ENCODE measurements around the gene PLCB4. TPM values are rescaled to one million over a fixed set of nuclear protein-coding genes. Genes with fewer than 3 reads are reported as not detected.

PLCB4 gene
- total RNA-seq, 1 donor from 2014 or later, result 20.6 TPM

DNA sequence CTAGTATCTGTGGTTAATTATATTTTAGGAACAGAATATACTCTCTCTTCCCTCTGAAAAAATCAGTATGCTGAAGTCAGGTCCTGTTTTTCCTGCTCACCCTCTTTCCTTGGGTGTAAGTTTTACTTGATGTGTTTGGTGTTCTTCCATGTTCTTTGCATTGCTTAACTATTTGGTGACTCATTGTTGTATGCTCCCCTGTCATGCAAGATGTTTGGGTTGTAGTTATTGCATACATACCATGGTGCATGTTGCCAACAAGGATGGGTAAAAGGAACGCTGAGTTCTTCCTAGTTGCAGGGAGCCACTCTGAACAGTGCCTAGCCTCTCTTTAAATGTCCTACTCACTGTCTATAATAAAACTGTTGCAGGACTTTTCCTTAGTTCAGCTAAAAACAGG is 237.6 kb downstream of the PLCB4 start:
- no peak for DNase-seq (ENCODE audit: low spot score)
- Histone ChIP-seq H3K4me3 (no peak overlapping the region), H3K79me2 (ENCODE audit: low read depth) (no peaks in the 10 kb centered on the region), H2AFZ (replicated peaks) (no peak overlapping the region), H3K9me3 (ENCODE audit: low read depth) (no peaks in the 10 kb centered on the region), H3K27me3 (no peaks in the 10 kb centered on the region), H3F3A (ENCODE audit: low read depth) (no peaks in the 10 kb centered on the region), H3K4me2 (no peak overlapping the region), H3K4me1 (peaks cover 5% of the 10 kb centered on the region), H4K20me1 (ENCODE audit: low read depth) (no peaks in the 10 kb centered on the region), H3K36me3 (no peaks in the 10 kb centered on the region), H3K9ac (no peak overlapping the region), H3K27ac (no peak overlapping the region)
- Mint-ChIP-seq H3K4me1 (peaks cover 10% of the 10 kb centered on the region), H3K4me3 (no peak overlapping the region), H3K36me3 (no peaks in the 10 kb centered on the region), H3K27ac (no peak overlapping the region), H3K27me3 (ENCODE audit: insufficient read depth, low read depth) (no peaks in the 10 kb centered on the region), H3K9me3 (peaks cover 2% of the 10 kb centered on the region)
- TF ChIP-seq EZH2 (IDR thresholded peaks at IDR 0.05) (no peak), EZH2phosphoT487 (IDR thresholded peaks at IDR 0.05) (no peak)
- TF ChIP-seq, protein P1, sequence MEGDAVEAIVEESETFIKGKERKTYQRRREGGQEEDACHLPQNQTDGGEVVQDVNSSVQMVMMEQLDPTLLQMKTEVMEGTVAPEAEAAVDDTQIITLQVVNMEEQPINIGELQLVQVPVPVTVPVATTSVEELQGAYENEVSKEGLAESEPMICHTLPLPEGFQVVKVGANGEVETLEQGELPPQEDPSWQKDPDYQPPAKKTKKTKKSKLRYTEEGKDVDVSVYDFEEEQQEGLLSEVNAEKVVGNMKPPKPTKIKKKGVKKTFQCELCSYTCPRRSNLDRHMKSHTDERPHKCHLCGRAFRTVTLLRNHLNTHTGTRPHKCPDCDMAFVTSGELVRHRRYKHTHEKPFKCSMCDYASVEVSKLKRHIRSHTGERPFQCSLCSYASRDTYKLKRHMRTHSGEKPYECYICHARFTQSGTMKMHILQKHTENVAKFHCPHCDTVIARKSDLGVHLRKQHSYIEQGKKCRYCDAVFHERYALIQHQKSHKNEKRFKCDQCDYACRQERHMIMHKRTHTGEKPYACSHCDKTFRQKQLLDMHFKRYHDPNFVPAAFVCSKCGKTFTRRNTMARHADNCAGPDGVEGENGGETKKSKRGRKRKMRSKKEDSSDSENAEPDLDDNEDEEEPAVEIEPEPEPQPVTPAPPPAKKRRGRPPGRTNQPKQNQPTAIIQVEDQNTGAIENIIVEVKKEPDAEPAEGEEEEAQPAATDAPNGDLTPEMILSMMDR (IDR thresholded peaks at IDR 0.05), result no peak

DNA sequence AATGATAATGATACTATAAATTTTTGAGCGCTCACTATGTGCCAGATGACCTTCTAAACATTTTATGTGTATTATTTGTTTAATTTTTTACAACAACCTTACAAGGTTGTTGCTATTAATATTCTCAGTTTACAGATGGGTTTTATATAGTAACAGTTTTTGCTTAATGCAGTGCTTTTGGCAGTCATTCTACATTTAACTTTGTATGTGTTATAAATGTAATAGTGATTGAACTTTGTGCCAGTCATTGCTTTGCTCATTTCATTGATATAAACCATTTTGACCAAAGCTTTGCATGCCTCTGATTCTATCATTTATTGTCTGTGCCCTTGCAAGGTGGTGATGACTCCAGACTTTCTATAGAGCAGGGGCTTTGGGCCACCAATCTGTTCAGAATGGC is 239.2 kb downstream of the PLCB4 start:
- Mint-ChIP-seq H3K27me3 (ENCODE audit: insufficient read depth, low read depth) (no peaks in the 10 kb centered on the region), H3K27ac (no peak overlapping the region), H3K36me3 (no peaks in the 10 kb centered on the region), H3K4me1 (peaks cover 14% of the 10 kb centered on the region), H3K9me3 (peaks cover 2% of the 10 kb centered on the region), H3K4me3 (no peak overlapping the region)
- Histone ChIP-seq H3K27ac (no peak overlapping the region), H4K20me1 (ENCODE audit: low read depth) (no peaks in the 10 kb centered on the region), H3K4me1 (no peaks in the 10 kb centered on the region), H3K4me3 (no peak overlapping the region), H3K36me3 (no peaks in the 10 kb centered on the region), H3F3A (ENCODE audit: low read depth) (no peaks in the 10 kb centered on the region), H3K9me3 (ENCODE audit: low read depth) (no peaks in the 10 kb centered on the region), H3K4me2 (no peak overlapping the region), H3K9ac (no peak overlapping the region), H3K27me3 (no peaks in the 10 kb centered on the region), H2AFZ (replicated peaks) (no peak overlapping the region), H3K79me2 (ENCODE audit: low read depth) (no peaks in the 10 kb centered on the region)
- DNase-seq (ENCODE audit: low spot score), result no peak
- TF ChIP-seq EZH2 (IDR thresholded peaks at IDR 0.05) (no peak), EZH2phosphoT487 (IDR thresholded peaks at IDR 0.05) (no peak)
- TF ChIP-seq, protein P1 (IDR thresholded peaks at IDR 0.05), result no peak

DNA sequence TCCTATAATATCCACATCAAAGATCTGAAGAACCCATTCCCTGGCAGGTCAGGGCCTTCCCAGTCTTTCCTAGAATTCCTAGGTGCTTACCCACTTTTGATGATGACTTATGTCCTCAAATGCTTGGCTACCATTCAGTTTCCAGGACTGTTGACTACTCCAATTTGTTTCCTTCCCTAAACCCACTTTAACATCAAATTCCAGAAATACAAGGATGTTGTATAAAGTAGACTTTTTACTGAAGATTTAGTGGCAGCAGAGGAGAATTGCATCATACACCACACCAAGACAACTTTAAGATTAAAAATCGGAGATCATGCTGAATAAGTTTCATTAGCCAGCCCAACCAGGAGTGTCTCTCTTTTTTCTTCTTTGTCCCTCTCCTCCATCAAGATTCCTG is 242.2 kb downstream of the PLCB4 start:
- Histone ChIP-seq H3K4me3 (no peak overlapping the region), H3K27ac (no peak overlapping the region), H3K36me3 (no peaks in the 10 kb centered on the region), H3K79me2 (ENCODE audit: low read depth) (no peaks in the 10 kb centered on the region), H3K27me3 (no peaks in the 10 kb centered on the region), H3K9ac (no peak overlapping the region), H3K4me1 (no peaks in the 10 kb centered on the region), H2AFZ (replicated peaks) (no peak overlapping the region), H3K4me2 (no peak overlapping the region), H3K9me3 (ENCODE audit: low read depth) (no peaks in the 10 kb centered on the region), H3F3A (ENCODE audit: low read depth) (no peaks in the 10 kb centered on the region), H4K20me1 (ENCODE audit: low read depth) (no peaks in the 10 kb centered on the region)
- Mint-ChIP-seq H3K36me3 (peaks cover 6% of the 10 kb centered on the region), H3K9me3 (peaks cover 13% of the 10 kb centered on the region), H3K4me3 (no peak overlapping the region), H3K4me1 (peaks cover 14% of the 10 kb centered on the region), H3K27ac (no peak overlapping the region), H3K27me3 (ENCODE audit: insufficient read depth, low read depth) (no peaks in the 10 kb centered on the region)
- TF ChIP-seq, protein P1 (IDR thresholded peaks at IDR 0.05), result no peak
- TF ChIP-seq EZH2 (IDR thresholded peaks at IDR 0.05) (no peak), EZH2phosphoT487 (IDR thresholded peaks at IDR 0.05) (no peak)
- DNase-seq (ENCODE audit: low spot score), result no peak
